GM21526 (cell line): Measurements from ENCODE around the gene KLF8.
"Not testable (repeated sequence)": the region's sequence is repeated elsewhere in the genome, so short reads cannot be mapped to it uniquely, and the experiment has no call there.

Source experiments
- ATAC-seq: cut with Tn5 transposase; IDR thresholded peaks from one replicate; pipeline ENCODE4 v1.9.1; 2021; ENCODE audit warnings: moderate library complexity; ENCODE audit not compliant: unreplicated experiment, low FRiP score

Gene KLF8

DNA sequence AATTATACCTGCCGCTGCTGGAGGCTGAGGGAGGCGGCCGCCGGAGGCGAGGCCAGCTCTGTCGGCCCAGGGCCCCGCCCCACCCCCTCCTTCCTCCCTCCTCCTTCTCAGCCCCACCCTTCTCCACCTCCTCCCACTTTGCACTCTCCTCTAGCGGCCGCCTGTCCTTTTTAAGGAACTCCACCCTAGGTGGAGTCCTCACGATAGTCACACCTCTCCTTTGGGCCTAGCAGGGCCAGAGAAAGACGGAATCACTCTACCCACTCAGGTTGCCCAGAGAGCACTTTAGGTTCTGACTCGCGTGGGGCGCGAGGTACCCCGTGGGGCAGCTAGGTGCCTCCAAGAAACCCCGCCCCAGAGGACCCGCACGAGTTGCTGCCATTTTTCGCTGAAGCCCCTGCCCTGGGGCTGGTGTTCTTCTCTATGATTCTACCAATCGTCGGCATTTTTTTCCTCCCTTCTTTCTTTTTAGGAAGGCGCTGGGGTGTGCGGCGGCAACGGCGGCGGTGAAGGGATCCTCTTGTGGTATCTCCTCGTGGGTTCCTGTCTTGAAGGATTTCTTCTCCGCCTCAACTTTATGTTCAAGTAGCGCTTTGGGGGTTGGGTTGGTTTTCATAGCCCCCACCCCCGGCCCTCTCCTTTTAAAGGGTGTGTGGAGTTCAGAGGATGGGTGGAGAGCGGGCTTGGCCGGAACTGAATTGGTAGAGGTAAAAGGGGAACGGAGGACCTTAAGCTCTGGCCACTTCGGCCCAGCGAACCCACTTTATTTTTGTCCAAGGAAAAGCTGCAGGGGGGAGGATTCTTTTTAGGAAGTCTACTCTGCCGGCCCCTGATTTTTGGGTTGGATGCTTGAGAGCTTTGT lies at the start of gene KLF8:
KLF8 (plus strand) TSS at position 136 of the 862 bp plus-strand sequence. CDS start 979 bp downstream, outside the sequence.
- peak; percentile 71 for ATAC-seq

DNA sequence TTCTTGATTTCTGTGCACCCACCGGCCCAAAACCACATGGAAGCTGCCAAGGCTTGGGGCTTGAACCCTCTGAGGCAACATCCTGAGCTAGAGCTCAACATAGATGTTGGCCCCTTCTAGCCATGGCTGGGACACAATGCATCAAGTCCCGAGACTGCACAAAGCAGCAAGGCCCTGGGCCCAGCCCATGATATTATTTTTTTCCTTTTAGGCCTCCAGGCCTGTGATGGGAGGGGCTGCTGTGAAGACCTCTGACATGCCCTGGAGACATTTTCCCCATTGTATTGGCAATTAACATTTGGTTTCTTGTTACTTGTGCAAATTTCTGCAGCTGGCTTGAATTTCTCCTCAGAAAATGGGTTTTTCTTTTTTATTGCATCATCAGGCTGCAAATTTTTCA lies 25.2 kb upstream of the KLF8 start:
- not testable (repeated sequence) for ATAC-seq

- ATAC-seq = no peak
Measured at GRCh38 chrX:56211701-56212100, 20.5 kb upstream of the KLF8 start.

DNA sequence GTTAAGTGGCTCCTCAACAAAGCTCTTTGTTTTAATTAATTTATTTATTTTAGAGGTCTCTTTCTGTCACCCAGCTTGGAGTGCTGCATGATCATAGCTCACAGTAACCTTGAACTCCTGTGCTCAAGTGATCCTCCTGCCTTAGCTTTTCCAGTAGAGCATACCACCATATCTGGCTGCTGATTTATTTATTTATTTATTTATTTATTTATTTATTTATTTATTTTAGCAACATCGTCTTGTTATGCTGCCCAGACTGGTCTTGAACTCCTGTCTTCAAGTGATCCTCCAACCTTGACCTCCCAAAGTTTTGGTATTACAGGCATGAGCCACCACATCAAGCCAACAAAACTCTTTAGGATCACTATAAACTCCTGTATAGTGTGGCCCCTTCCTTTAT lies 15.8 kb upstream of the KLF8 start:
- no peak for ATAC-seq

GRCh38 chrX:56219700-56220099 lies 12.5 kb upstream of the KLF8 start:
- ATAC-seq = no peak

DNA sequence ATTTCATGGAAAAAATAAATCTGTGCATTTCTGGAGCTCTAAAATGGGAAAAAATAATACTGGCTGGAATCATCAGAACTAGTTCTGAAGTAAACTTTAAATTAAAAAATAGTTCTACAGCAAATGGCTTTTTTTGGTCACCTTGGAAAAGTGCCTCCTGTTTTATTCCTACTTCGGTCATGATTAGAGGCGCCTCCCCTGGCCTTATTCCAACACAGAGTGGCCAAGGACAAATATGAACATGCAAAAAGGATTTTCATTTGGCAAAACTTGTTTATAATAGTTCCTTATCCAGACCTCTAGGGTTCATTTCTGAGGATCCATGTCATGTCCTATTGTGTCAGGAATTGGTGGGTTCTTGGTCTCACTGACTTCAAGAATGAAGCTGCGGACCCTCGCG lies 11.1 kb upstream of the KLF8 start:
- no peak for ATAC-seq

DNA sequence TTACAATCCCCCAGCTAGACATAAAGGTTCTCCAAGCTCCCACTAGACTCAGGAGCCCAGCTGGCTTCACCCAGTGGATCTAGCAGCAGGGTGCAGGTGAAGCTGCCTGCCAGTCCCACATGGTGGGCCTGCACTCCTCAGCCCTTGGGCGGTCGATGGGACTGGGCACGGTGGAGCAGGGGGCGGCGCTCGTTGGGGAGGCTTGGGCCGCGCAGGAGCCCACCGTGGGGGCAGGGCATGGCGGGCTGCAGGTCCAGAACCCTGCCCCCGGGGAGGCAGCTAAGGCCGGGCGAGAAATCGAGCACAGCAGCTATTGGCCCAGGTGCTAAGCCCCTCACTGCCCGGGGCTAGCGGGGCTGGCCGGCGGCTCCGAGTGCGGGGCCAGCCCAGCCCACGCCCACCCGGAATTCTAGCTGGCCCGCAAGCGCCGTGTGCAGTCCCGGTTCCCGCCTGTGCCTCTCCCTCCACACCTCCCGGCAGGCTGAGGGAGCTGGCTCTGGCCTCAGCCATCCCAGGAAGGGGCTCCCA lies 9.6 kb upstream of the KLF8 start:
- no peak for ATAC-seq

- no peak for ATAC-seq
Measured at GRCh38 chrX:56226980-56227379, 5.2 kb upstream of the KLF8 start.

- ATAC-seq = no peak
Measured at GRCh38 chrX:56228914-56229313, 3.2 kb upstream of the KLF8 start.

DNA sequence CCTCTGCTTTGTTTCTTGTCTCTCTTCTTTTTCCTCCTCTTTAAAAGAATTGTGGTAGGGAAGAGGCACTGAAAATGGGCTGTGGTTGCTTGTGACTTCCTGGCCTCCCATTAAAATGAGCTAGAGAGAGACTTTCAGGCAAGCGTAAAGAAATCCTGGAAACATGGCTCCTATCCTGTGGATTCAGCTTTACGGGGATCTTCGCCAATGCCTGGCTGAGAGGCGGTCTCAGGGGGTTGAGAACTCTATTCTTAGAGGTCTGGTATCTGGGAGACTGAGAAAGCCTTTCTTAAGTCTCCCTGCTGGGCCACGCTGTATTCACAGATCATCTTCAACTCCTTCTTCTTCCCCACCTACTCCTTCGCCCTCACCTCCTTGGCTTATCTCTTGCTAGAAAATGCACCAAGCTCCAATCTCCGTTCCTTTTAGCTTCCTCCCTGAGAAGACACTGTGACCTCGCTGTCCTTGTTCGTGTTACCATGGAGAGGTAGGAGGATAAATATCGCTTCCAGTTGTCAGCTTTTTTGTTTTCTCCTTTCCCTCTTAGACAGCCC lies 542 bp upstream of the KLF8 start:
- ATAC-seq = no peak

- no peak for ATAC-seq
Measured at GRCh38 chrX:56233100-56233499, 944 bp downstream of the KLF8 start.

- peak; percentile 83 for ATAC-seq
Measured at GRCh38 chrX:56233682-56234081, 1.5 kb downstream of the KLF8 start.

- no peak for ATAC-seq
Measured at GRCh38 chrX:56248492-56248891, 16.3 kb downstream of the KLF8 start.

DNA sequence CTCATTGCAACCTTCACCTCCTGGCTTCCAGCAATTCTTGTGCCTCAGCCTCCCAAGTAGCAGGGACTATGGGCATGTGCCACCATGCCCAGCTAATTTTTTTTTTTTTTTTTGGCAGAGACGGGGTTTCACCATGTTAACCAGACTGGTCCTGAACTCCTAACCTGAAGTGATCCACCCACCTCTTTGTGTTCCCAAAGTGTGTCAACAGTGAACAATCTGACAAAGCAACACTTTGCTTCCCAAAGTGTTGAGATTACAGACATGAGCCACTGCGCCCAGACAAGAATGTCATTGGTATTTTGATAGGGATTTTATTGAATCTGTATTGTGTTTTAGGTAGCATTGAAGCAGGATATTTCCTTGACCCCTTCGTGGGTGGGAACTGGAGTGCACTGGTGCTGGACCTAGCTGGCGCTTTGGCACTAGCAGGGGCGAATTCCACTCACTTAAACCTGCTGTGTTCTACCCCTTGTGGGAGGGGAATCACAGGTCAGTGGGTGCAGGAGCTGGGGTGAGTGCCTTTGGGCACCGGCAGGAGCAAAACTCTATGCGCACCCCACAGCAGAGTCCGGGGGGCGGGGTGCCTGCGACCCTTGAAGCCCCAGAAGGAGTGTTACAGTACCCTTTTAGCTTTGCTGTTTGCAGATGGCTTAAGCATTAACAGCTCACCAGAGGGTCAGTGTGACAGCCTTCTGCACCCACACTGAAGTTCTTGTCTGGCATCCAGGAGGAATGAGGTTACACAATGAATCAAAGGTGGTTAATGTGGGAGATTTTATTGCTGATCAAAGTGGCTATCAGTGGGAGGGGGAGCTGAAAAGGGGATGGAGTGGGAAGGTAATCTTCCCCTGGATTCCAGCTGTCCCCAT lies 21.9 kb downstream of the KLF8 start:
- no peak for ATAC-seq

DNA sequence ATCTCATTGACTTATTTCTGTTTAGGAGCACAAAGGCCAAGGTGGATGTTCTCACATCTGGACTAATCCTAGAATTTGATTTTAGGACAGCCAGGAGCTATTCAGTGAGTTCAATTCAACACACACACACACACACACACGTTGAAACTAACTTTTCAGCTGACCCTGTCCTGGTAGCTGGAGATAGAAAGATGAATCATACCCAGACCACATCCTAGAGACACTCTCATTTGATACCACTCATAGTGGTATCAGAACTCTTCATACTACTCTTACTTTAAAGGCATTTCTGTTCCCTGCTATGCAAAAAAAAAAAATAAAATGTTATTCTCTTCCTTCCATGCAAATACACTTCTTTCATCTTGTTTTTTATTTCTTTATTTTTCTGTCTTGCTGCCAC lies 36.7 kb downstream of the KLF8 start:
- peak; percentile 90 for ATAC-seq

DNA sequence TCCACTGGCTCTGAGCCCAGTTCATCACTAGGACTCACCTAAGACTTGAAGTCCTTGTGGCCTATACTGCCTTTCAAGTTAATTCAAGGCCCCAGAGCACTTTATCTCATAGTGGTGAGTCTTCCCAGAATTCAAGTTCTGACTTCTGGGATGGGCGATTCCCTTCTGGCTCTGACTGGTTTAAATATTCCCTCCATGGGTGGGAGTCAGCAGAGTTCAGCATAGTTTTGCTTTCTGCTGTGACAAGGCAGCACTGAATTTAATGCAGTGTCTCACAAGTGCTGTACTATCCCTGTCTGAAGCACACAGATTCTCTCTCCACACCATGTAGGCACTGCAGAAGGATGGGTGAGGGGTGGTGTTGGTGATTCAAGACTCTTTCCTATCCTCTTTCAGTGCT lies 46.5 kb downstream of the KLF8 start:
- ATAC-seq = no peak

DNA sequence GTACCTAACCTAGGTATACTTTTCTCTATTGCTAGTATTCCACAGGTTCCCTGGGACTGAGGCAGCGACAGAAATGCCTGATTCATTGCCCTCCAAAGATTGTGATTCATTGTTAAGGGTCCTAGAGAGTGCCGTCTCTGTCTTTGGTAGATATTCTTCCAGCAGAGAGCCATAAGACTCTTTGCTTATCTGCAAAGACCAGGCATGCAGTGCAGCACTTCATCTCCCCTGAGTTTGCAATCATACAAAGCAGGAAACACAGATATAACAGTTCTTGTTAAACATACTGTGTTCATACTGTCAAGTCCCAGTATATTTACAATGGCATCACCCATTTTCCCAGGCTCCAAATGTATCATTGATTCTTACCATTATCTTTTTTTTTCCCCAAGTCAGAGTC lies 47.7 kb downstream of the KLF8 start:
- no peak for ATAC-seq

DNA sequence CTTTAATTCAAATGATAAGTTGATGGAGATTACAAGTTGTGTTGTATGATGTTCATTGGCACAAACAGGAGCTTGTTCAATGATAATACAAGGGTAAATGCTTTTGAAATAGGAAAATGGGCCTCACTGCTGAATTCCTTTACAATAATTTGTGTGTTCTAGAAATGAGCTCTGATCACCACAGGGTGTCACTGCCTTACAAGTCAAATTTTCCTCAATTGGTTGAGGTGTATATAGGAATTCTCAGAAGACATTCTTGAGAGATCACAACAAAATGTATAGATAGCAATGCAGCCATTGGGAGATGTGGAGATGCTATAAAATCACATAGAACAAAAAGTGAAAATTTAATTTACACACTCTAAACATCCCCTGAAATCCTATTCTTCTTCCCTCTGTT lies 49.6 kb downstream of the KLF8 start:
- no peak for ATAC-seq

- no peak for ATAC-seq
Measured at GRCh38 chrX:56284269-56284668, 52.1 kb downstream of the KLF8 start.

GRCh38 chrX:56288608-56289007 lies 56.5 kb downstream of the KLF8 start:
- no peak for ATAC-seq

- ATAC-seq = no peak
Measured at GRCh38 chrX:56289449-56289848, 57.3 kb downstream of the KLF8 start.
